BJ (cell line): Measurements from ENCODE around the gene COL18A1. TPM values are rescaled to one million over a fixed set of nuclear protein-coding genes. Genes with fewer than 3 reads are reported as not detected.

ENCODE experiments used
- CTCF ChIA-PET: fragments of 350-600 bp; formaldehyde crosslinking; extraction: SDS; loops from one replicate; lab custom pipeline; 2021; ENCODE audit warnings: antibody characterized with exemption, inconsistent platforms; lab: Yijun Ruan, JAX
- POLR2A ChIA-PET: fragments of 300-600 bp; sonication (Branson Sonifier 250); formaldehyde crosslinking; extraction: SDS; loops from one replicate; lab custom pipeline; 2021; ENCODE audit warnings: antibody characterized with exemption; lab: Charles Lee
- DNase-seq: peaks from one replicate; pipeline ENCODE4 v3.0.0-alpha.2; 2011; ENCODE audit warnings: low read depth
- H3K27me3 ChIP-seq: 2 replicates; pipeline ENCODE4 v1.6.0; 2011; ENCODE audit warnings: low read length; ENCODE audit not compliant: control insufficient read depth, insufficient read depth
- H3K36me3 ChIP-seq: 2 replicates; pipeline ENCODE4 v1.5.1; 2011; ENCODE audit warnings: low read length; ENCODE audit not compliant: control insufficient read depth, insufficient read depth
- H3K4me3 ChIP-seq: 2 replicates; pipeline ENCODE4 v1.5.1; 2011; ENCODE audit warnings: low read depth, mild to moderate bottlenecking, control low read depth, low read length
- polyA plus RNA-seq: library from polyadenylated mRNA; depleted of rRNA; stranded (reverse); fragments of >200 nt; gene quantifications from 2 replicates; pipeline ENCODE4 v1.2.3, GENCODE V29; 2011
- TF ChIP-seq, protein P1 (sequence below): IDR thresholded peaks from 2 replicates; pipeline ENCODE4 v1.5.1; 2011; ENCODE audit warnings: low read depth, mild to moderate bottlenecking, control low read depth, inconsistent platforms, low read length, moderate library complexity; ENCODE audit not compliant: insufficient read depth

The COL18A1 gene
- polyA plus RNA-seq, 1 experiment: 99.7 TPM

DNA sequence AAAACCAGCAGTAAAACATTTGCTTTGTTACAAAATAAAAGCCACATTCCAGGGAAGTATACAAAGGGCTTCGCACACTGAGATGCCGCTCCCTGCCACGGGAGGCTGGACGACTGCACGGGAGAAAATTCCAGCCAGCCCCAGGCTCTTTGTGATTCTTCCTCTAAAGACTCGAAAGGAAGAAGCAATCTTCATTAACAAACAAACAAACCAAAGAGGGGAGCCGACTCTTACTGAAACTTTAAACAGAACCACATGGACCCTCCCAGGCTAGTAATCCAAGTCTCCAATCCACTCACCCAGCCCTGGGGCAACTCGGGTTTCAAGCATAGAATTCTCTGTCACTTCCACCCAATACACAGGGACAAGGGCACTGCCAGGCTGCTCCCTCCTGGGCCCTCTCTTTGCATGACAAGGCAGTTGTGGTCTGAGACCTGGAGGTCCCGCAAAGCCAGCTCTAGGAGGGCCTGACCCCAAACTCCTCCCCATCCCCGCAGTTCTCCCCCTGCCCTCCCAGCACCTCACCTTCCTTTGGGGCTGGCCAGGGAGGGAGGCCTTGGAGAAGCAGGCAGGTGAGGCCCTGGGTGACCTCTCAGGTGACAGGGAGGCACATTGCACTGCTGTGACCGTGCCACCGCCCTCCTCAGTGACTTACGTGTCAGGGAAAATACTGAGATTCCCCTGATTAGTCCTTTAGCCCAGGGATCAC is 26.6 kb upstream of the COL18A1 start:
- Histone ChIP-seq H3K36me3 (no peaks in the 10 kb centered on the region), H3K4me3 (no peak overlapping the region), H3K27me3 (no peaks in the 10 kb centered on the region)
- ChIA-PET CTCF (interaction anchor here (1.1 kb wide), 1 partner anchor 86 kb away, joined by 3 read pairs; no protein-coding TSS in a partner anchor), POLR2A (no interaction called here)
- DNase-seq: peak; percentile 92
- TF ChIP-seq, protein P1, sequence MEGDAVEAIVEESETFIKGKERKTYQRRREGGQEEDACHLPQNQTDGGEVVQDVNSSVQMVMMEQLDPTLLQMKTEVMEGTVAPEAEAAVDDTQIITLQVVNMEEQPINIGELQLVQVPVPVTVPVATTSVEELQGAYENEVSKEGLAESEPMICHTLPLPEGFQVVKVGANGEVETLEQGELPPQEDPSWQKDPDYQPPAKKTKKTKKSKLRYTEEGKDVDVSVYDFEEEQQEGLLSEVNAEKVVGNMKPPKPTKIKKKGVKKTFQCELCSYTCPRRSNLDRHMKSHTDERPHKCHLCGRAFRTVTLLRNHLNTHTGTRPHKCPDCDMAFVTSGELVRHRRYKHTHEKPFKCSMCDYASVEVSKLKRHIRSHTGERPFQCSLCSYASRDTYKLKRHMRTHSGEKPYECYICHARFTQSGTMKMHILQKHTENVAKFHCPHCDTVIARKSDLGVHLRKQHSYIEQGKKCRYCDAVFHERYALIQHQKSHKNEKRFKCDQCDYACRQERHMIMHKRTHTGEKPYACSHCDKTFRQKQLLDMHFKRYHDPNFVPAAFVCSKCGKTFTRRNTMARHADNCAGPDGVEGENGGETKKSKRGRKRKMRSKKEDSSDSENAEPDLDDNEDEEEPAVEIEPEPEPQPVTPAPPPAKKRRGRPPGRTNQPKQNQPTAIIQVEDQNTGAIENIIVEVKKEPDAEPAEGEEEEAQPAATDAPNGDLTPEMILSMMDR: no peak

DNA sequence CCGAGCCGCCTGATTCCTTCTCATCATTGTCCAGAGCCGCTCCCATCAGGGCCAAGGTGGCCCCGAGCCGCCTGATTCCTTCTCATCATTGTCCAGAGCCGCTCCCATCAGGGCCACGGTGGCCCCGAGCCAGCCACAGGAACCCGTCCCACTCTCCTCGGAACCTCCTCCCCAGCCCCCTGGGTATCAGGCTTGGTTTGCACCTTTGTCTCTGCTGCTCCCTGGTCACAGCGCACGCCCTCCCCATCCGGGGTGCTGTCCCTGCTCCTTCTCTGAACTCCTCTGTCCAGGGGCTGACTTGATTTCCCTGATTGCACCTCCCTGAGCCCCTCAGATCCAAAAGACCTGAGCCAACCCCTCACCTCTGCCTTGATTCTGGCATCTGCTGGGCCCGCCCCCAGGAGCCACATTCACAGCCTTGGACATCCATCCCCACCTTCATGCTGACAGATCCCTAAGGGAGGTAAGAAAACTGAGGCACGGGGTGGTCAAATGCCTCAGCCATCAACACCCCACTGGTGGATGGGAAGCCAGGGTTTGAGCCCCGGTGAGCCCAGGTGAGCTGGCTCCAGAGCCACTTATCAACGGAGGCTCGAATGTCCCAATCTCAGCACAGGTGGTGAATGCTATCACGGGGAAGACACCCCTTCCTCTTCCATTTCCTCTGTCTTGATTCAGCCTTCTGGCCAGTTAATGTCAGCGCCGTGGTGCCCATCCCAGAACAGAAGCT is 25.6 kb upstream of the COL18A1 start:
- CTCF ChIA-PET: interaction anchor here (1.1 kb wide), 1 partner anchor 87 kb away, joined by 3 read pairs; no protein-coding TSS in a partner anchor

DNA sequence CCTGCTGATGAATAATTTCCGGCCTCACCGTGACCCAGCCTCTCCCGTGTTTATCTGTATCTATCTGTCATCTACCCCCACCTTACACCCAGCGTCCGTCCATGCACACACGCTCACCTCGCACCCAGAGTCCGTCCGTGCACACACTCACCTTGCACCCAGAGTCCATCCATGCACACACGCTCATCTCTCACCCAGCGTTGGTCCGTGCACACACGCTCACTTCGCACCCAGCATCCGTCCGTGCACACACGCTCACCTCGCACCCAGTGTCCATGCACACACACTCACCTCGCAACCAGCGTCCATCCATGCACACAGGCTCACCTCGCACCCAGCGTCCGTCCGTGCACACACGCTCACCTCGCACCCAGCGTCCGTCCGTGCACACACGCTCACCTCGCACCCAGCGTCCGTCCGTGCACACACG is 25.0 kb upstream of the COL18A1 start:
- no peak overlapping the region for H3K4me3 ChIP-seq
- ChIA-PET CTCF (interaction anchor here (1.1 kb wide), 1 partner anchor 87 kb away, joined by 3 read pairs; no protein-coding TSS in a partner anchor), POLR2A (no interaction called here)
- no peaks in the 10 kb centered on the region for H3K27me3 ChIP-seq
- TF ChIP-seq, protein P1: no peak
- no peaks in the 10 kb centered on the region for H3K36me3 ChIP-seq
- no peak for DNase-seq

More for the DNA sequence above, 25.6 kb upstream of the COL18A1 start:
- Histone ChIP-seq H3K36me3 (no peaks in the 10 kb centered on the region), H3K4me3 (no peak overlapping the region), H3K27me3 (no peaks in the 10 kb centered on the region)
- TF ChIP-seq, protein P1: no peak
- DNase-seq: no peak
- POLR2A ChIA-PET: no interaction called here

DNA sequence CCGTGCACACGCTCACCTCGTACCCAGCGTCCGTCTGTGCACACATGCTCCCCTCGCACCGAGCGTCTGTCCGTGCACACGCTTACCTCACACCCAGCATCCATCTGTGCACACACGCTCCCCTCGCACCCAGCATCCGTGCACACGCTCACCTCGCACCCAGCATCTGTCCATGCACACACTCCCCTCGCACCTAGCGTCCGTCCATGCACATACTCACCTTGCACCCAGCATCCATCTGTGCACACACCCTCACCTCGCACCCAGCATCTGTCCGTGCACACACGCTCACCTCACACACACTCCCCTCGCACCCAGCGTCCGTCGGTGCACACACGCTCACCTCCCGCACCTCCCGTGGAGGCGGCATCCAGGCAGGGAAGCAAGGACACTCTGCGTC is 24.4 kb upstream of the COL18A1 start:
- POLR2A ChIA-PET: no interaction called here
- Histone ChIP-seq H3K36me3 (no peaks in the 10 kb centered on the region), H3K27me3 (no peaks in the 10 kb centered on the region), H3K4me3 (no peak overlapping the region)
- CTCF ChIA-PET: no interaction called here
- TF ChIP-seq, protein P1: no peak
- DNase-seq: no peak
